H9 (cell line): Measurements from ENCODE around the gene LRCH4. TPM values are rescaled to one million over a fixed set of nuclear protein-coding genes. Genes with fewer than 3 reads are reported as not detected.

Experiments
- DNase-seq: peaks from one replicate; pipeline ENCODE4 v3.0.0-alpha.2; 2017
- H2AFZ ChIP-seq: one replicate; pipeline ENCODE4 v1.6.1; 2013; ENCODE audit warnings: mild to moderate bottlenecking, low read length, control low read depth, moderate library complexity
- H2AK5ac ChIP-seq: 2 replicates; pipeline ENCODE4 v1.6.1; 2013; ENCODE audit warnings: low read length, control low read depth, mixed read lengths; ENCODE audit not compliant: insufficient read length
- H2BK120ac ChIP-seq: one replicate; pipeline ENCODE4 v1.6.1; 2013; ENCODE audit warnings: low read depth, mild to moderate bottlenecking, low read length, control low read depth, inconsistent platforms; ENCODE audit not compliant: poor library complexity, severe bottlenecking
- H2BK12ac ChIP-seq: 2 replicates; pipeline ENCODE4 v1.6.1; 2013; ENCODE audit warnings: low read length, control low read depth, mixed read lengths, low read depth; ENCODE audit not compliant: insufficient read length
- H2BK15ac ChIP-seq: 2 replicates; pipeline ENCODE4 v1.6.1; 2013; ENCODE audit warnings: low read depth, low read length, control low read depth
- H2BK20ac ChIP-seq: one replicate; pipeline ENCODE4 v1.6.1; 2013; ENCODE audit warnings: low read depth, mild to moderate bottlenecking, low read length, control low read depth, inconsistent platforms; ENCODE audit not compliant: poor library complexity, severe bottlenecking
- H2BK5ac ChIP-seq: 2 replicates; pipeline ENCODE4 v1.6.1; 2013; ENCODE audit warnings: low read length, control low read depth, mixed read lengths; ENCODE audit not compliant: insufficient read length
- H3K14ac ChIP-seq: 2 replicates; pipeline ENCODE4 v1.6.1; 2013; ENCODE audit warnings: low read length, control low read depth; ENCODE audit not compliant: insufficient read depth
- H3K18ac ChIP-seq: 2 replicates; pipeline ENCODE4 v1.6.1; 2013; ENCODE audit warnings: low read depth, mild to moderate bottlenecking, mixed read lengths, low read length, control low read depth; ENCODE audit not compliant: insufficient read length
- H3K23ac ChIP-seq: 2 replicates; pipeline ENCODE4 v1.6.1; 2013; ENCODE audit warnings: low read length, control low read depth, mixed read lengths, low read depth; ENCODE audit not compliant: insufficient read length
- H3K23me2 ChIP-seq: 2 replicates; pipeline ENCODE4 v1.6.1; 2013; ENCODE audit warnings: low read depth, mild to moderate bottlenecking, mixed read lengths, low read length, control low read depth; ENCODE audit not compliant: insufficient read length, poor library complexity, severe bottlenecking
- H3K27ac ChIP-seq: 2 replicates; pipeline ENCODE4 v1.5.1; 2013; ENCODE audit warnings: low read length, control low read depth, mixed read lengths, low read depth; ENCODE audit not compliant: insufficient read length
- H3K27me3 ChIP-seq: 2 replicates; pipeline ENCODE4 v1.6.1; 2013; ENCODE audit warnings: low read length, control low read depth, inconsistent platforms; ENCODE audit not compliant: insufficient read depth
- H3K4ac ChIP-seq: 2 replicates; pipeline ENCODE4 v1.6.1; 2013; ENCODE audit warnings: low read depth, mild to moderate bottlenecking, control low read depth, inconsistent platforms, low read length, moderate library complexity
- H3K4me1 ChIP-seq: 2 replicates; pipeline ENCODE4 v1.6.1; 2013; ENCODE audit warnings: low read length, control low read depth, inconsistent platforms; ENCODE audit not compliant: insufficient read depth
- H3K4me2 ChIP-seq: 2 replicates; pipeline ENCODE4 v1.6.1; 2013; ENCODE audit warnings: low read length, control low read depth, mixed read lengths; ENCODE audit not compliant: insufficient read length, insufficient read depth
- H3K56ac ChIP-seq: 2 replicates; pipeline ENCODE4 v1.6.1; 2013; ENCODE audit warnings: low read depth, mild to moderate bottlenecking, mixed read lengths, low read length, control low read depth; ENCODE audit not compliant: insufficient read length
- H3K79me1 ChIP-seq: 2 replicates; pipeline ENCODE4 v1.6.1; 2013; ENCODE audit warnings: low read depth, mild to moderate bottlenecking, moderate library complexity, low read length, control low read depth, inconsistent platforms; ENCODE audit not compliant: insufficient read depth, poor library complexity, severe bottlenecking
- H3K79me2 ChIP-seq: 2 replicates; pipeline ENCODE4 v1.6.1; 2013; ENCODE audit warnings: low read length, control low read depth, inconsistent platforms; ENCODE audit not compliant: insufficient read depth
- H3K9ac ChIP-seq: 2 replicates; pipeline ENCODE4 v1.6.1; 2013; ENCODE audit warnings: low read length, control low read depth, mixed read lengths; ENCODE audit not compliant: insufficient read length; ENCODE audit errors: extremely low read depth
- H3K9me3 ChIP-seq: one replicate; pipeline ENCODE4 v1.6.1; 2013; ENCODE audit warnings: low read depth, low read length, inconsistent platforms; ENCODE audit not compliant: control insufficient read depth
- H3T11ph ChIP-seq: one replicate; pipeline ENCODE4 v1.6.1; 2013; ENCODE audit warnings: mild to moderate bottlenecking, low read length, control low read depth, inconsistent platforms
- H4K20me1 ChIP-seq: one replicate; pipeline ENCODE4 v1.6.1; 2013; ENCODE audit not compliant: control insufficient read depth, insufficient read length, insufficient read depth
- H4K5ac ChIP-seq: 2 replicates; pipeline ENCODE4 v1.6.1; 2013; ENCODE audit warnings: low read depth, mild to moderate bottlenecking, mixed read lengths, low read length, control low read depth; ENCODE audit not compliant: insufficient read length
- H4K8ac ChIP-seq: replicated peaks from 2 replicates; pipeline ENCODE4 v1.6.1; 2013; ENCODE audit warnings: low read length, control low read depth, mixed read lengths, low read depth; ENCODE audit not compliant: insufficient read length
- H4K91ac ChIP-seq: 2 replicates; pipeline ENCODE4 v1.6.1; 2013; ENCODE audit warnings: low read depth, mild to moderate bottlenecking, moderate library complexity, mixed read lengths, low read length, control low read depth; ENCODE audit not compliant: insufficient read length
- H3K27ac Mint-ChIP-seq, 3 experiments: 2 replicates in 2 of 3; 3 replicates in 1 of 3; pipeline ENCODE4 v1.8.0; 2020 to 2021; ENCODE audit warnings: mixed read lengths in 3 of 3, mild to moderate bottlenecking in 1 of 3, moderate library complexity in 1 of 3
- H3K27me3 Mint-ChIP-seq: 2 replicates; pipeline ENCODE4 v1.8.0; 2021; ENCODE audit warnings: low read depth, mild to moderate bottlenecking, moderate library complexity, mixed read lengths
- H3K36me3 Mint-ChIP-seq, 3 experiments: 2 replicates in 2 of 3; 3 replicates in 1 of 3; pipeline ENCODE4 v1.8.0; 2020 to 2021; ENCODE audit warnings: low read depth in 3 of 3, mixed read lengths in 3 of 3; ENCODE audit not compliant: insufficient read depth in 1 of 3
- H3K4me1 Mint-ChIP-seq, 2 experiments: 2 replicates each; pipeline ENCODE4 v1.8.0; 2020; ENCODE audit warnings: mixed read lengths in 2 of 2
- H3K4me3 Mint-ChIP-seq, 2 experiments: 2 replicates in 1 of 2; 3 replicates in 1 of 2; pipeline ENCODE4 v1.8.0; 2020 to 2021; ENCODE audit warnings: mild to moderate bottlenecking in 2 of 2, mixed read lengths in 2 of 2, moderate library complexity in 1 of 2
- H3K9me3 Mint-ChIP-seq, 2 experiments: 2 replicates in 1 of 2; 3 replicates in 1 of 2; pipeline ENCODE4 v1.8.0; 2020; ENCODE audit warnings: mild to moderate bottlenecking in 2 of 2, mixed read lengths in 2 of 2, moderate library complexity in 1 of 2
- CTCF ChIP-seq: fragments of 200-600 bp; sonication (generic); conservative IDR thresholded peaks from 3 replicates; pipeline ENCODE4 v1.8.0; 2021; ENCODE audit warnings: antibody characterized with exemption, mild to moderate bottlenecking
- WGBS: extraction: QIAGEN DNeasy Blood & Tissue Kit; methylation state at CpG from one replicate; pipeline ENCODE4 v1.1.7; 2013; ENCODE audit warnings: missing lambda C conversion rate, low lambda C conversion rate, mixed read lengths; ENCODE audit not compliant: insufficient read length; ENCODE audit errors: extremely low coverage; 5-methylcytosine and 5-hydroxymethylcytosine counted together
- total RNA-seq: library from RNA; stranded (reverse); gene quantifications from 2 replicates; pipeline ENCODE4 v1.2.1, GENCODE V29; 2021

LRCH4 gene
- total RNA-seq, 1 experiment from 2014 or later = 39.1 TPM

- Mint-ChIP-seq H3K36me3 (no peaks in the 10 kb centered on the region), H3K9me3 (no peaks in the 10 kb centered on the region; a peak in 1 of 5 replicates), H3K27me3 (peaks cover 24% of the 10 kb centered on the region), H3K27ac (peak within 1 kb of the TSS; percentile 19 to 85 (median 50); a peak in 4 of 7 replicates), H3K4me3 (peak within 1 kb of the TSS; percentile 79 to 88), H3K4me1 (peaks cover 39 to 45% of the 10 kb centered on the region in 2 experiments)
- H2AFZ ChIP-seq = peak within 1 kb of the TSS; percentile 1
- H3K4ac ChIP-seq = no peak within 1 kb of the TSS
- no peak for TF ChIP-seq CTCF
- no peaks in the 10 kb centered on the region for H3K79me2 ChIP-seq
- peak; percentile 100 for DNase-seq
- peak within 1 kb of the TSS; percentile 96 for H3K4me2 ChIP-seq
- H3T11ph ChIP-seq = no peak within 1 kb of the TSS
- no peak within 1 kb of the TSS for H4K8ac ChIP-seq
- H2BK120ac ChIP-seq = no peak within 1 kb of the TSS
- no peak within 1 kb of the TSS for H3K27ac ChIP-seq
- peaks cover 3% of the 10 kb centered on the region; the same call in 1 of the 2 replicates for H3K4me1 ChIP-seq
- no peaks in the 10 kb centered on the region; the same call in 1 of the 2 replicates for H3K27me3 ChIP-seq
- peaks cover 11% of the 10 kb centered on the region for H3K23me2 ChIP-seq
- no peak within 1 kb of the TSS for H2AK5ac ChIP-seq
- no peak within 1 kb of the TSS for H2BK20ac ChIP-seq
- no peaks in the 10 kb centered on the region for H3K79me1 ChIP-seq
- WGBS = no CpG with 5 or more reads among the region's 60 CpGs
- peak within 1 kb of the TSS; percentile 65 for H3K9ac ChIP-seq
- no peak within 1 kb of the TSS for H3K56ac ChIP-seq
- no peak within 1 kb of the TSS for H2BK12ac ChIP-seq
- no peaks in the 10 kb centered on the region for H3K9me3 ChIP-seq
- H3K14ac ChIP-seq = no peak within 1 kb of the TSS
- no peak within 1 kb of the TSS for H3K18ac ChIP-seq
- H3K23ac ChIP-seq = no peak within 1 kb of the TSS
- no peaks in the 10 kb centered on the region for H4K20me1 ChIP-seq
- no peak within 1 kb of the TSS for H4K5ac ChIP-seq
- H4K91ac ChIP-seq = no peak within 1 kb of the TSS
- no peak within 1 kb of the TSS for H2BK5ac ChIP-seq
- H2BK15ac ChIP-seq = no peak within 1 kb of the TSS
Observed at GRCh38 chr7:100538654-100539435, 47.1 kb downstream of the LRCH4 start, which contains the start of gene AGFG2. Gene AGFG2, plus strand, starts transcription at chr7:100539203. Its CDS starts 144 bp downstream, at chr7:100539347.
